Measurements from ENCODE around the gene STXBP5.

STXBP5 gene

GRCh38 chr6:147311218-147311617 is 107.0 kb downstream of the STXBP5 start:
- H3K27ac ChIP-seq (ENCODE audit: low read depth, low read length) = no peak overlapping the region
- H4K5ac ChIP-seq (ENCODE audit: low read length) = no peak overlapping the region
- no peaks in the 10 kb centered on the region for H3K4me1 ChIP-seq (ENCODE audit: control insufficient read depth, low read depth, low read length)
- H3K4me2 ChIP-seq (ENCODE audit: low read length) = no peak overlapping the region
- no peak overlapping the region for H2BK15ac ChIP-seq (replicated peaks; ENCODE audit: low read depth)
- no peaks in the 10 kb centered on the region for H3K27me3 ChIP-seq (ENCODE audit: insufficient read depth, low read length, poor library complexity)
- H4K8ac ChIP-seq (ENCODE audit: low read depth, low read length) = no peak overlapping the region
- no peaks in the 10 kb centered on the region for H3K79me1 ChIP-seq (ENCODE audit: low read length)
- H3K9ac ChIP-seq (ENCODE audit: low read length) = no peak overlapping the region
- no peaks in the 10 kb centered on the region for H3K36me3 ChIP-seq (ENCODE audit: control insufficient read depth, insufficient read depth, low read length)
- H3K18ac ChIP-seq (ENCODE audit: low read length) = no peak overlapping the region
- H2AK5ac ChIP-seq (ENCODE audit: low read length) = no peak overlapping the region
- no peak overlapping the region for H3K56ac ChIP-seq (ENCODE audit: low read length)
- H3K4me3 ChIP-seq (ENCODE audit: low read length) = no peak overlapping the region
- H2BK5ac ChIP-seq (ENCODE audit: low read length) = no peak overlapping the region
- no peak overlapping the region for H3K4ac ChIP-seq (ENCODE audit: low read depth, low read length)
- no peak overlapping the region for H3K23ac ChIP-seq (ENCODE audit: low read length)
- DNase-seq = no peak
- no peaks in the 10 kb centered on the region for H3K79me2 ChIP-seq (ENCODE audit: control insufficient read depth, insufficient read depth, low read length)
- H2BK120ac ChIP-seq (ENCODE audit: low read depth, low read length) = no peak overlapping the region

- no peaks in the 10 kb centered on the region for H3K27me3 ChIP-seq (ENCODE audit: insufficient read depth, low read length, poor library complexity)
- H3K4me1 ChIP-seq (ENCODE audit: control insufficient read depth, low read depth, low read length) = no peaks in the 10 kb centered on the region
- no peak overlapping the region for H3K4ac ChIP-seq (ENCODE audit: low read depth, low read length)
- H2BK15ac ChIP-seq (replicated peaks; ENCODE audit: low read depth) = no peak overlapping the region
- H2BK120ac ChIP-seq (ENCODE audit: low read depth, low read length) = no peak overlapping the region
- H3K79me1 ChIP-seq (ENCODE audit: low read length) = no peaks in the 10 kb centered on the region
- no peak overlapping the region for H2BK5ac ChIP-seq (ENCODE audit: low read length)
- no peak overlapping the region for H3K56ac ChIP-seq (ENCODE audit: low read length)
- no CpG with 5 or more reads among the region's 2 CpGs for WGBS (ENCODE audit: extremely low coverage, insufficient coverage, low lambda C conversion rate)
- H3K18ac ChIP-seq (ENCODE audit: low read length) = no peak overlapping the region
- H4K8ac ChIP-seq (ENCODE audit: low read depth, low read length) = no peak overlapping the region
- no peaks in the 10 kb centered on the region for H3K36me3 ChIP-seq (ENCODE audit: control insufficient read depth, insufficient read depth, low read length)
- no peak overlapping the region for H3K27ac ChIP-seq (ENCODE audit: low read depth, low read length)
- DNase-seq = no peak
- no peak overlapping the region for H3K23ac ChIP-seq (ENCODE audit: low read length)
- no peak overlapping the region for H3K9ac ChIP-seq (ENCODE audit: low read length)
- no peak overlapping the region for H3K4me2 ChIP-seq (ENCODE audit: low read length)
- no peaks in the 10 kb centered on the region for H3K79me2 ChIP-seq (ENCODE audit: control insufficient read depth, insufficient read depth, low read length)
- no peak overlapping the region for H3K4me3 ChIP-seq (ENCODE audit: low read length)
- no peak overlapping the region for H2AK5ac ChIP-seq (ENCODE audit: low read length)
- no peak overlapping the region for H4K5ac ChIP-seq (ENCODE audit: low read length)
These were observed 117.0 kb downstream of the STXBP5 start for GRCh38 chr6:147321260-147321659.

- H2AK5ac ChIP-seq (ENCODE audit: low read length) = no peak overlapping the region
- no peak overlapping the region for H2BK15ac ChIP-seq (replicated peaks; ENCODE audit: low read depth)
- no CpG with 5 or more reads among the region's 5 CpGs for whole genome bisulfite sequencing (ENCODE audit: extremely low coverage, insufficient coverage, low lambda C conversion rate)
- no peak overlapping the region for H3K4me2 ChIP-seq (ENCODE audit: low read length)
- H3K4ac ChIP-seq (ENCODE audit: low read depth, low read length) = no peak overlapping the region
- H3K79me2 ChIP-seq (ENCODE audit: control insufficient read depth, insufficient read depth, low read length) = no peaks in the 10 kb centered on the region
- no peak overlapping the region for H3K27ac ChIP-seq (ENCODE audit: low read depth, low read length)
- no peaks in the 10 kb centered on the region for H3K36me3 ChIP-seq (ENCODE audit: control insufficient read depth, insufficient read depth, low read length)
- no peaks in the 10 kb centered on the region for H3K4me1 ChIP-seq (ENCODE audit: control insufficient read depth, low read depth, low read length)
- H3K9ac ChIP-seq (ENCODE audit: low read length) = no peak overlapping the region
- no peak overlapping the region for H2BK5ac ChIP-seq (ENCODE audit: low read length)
- H3K23ac ChIP-seq (ENCODE audit: low read length) = no peak overlapping the region
- H2BK120ac ChIP-seq (ENCODE audit: low read depth, low read length) = no peak overlapping the region
- no peaks in the 10 kb centered on the region for H3K79me1 ChIP-seq (ENCODE audit: low read length)
- H3K27me3 ChIP-seq (ENCODE audit: insufficient read depth, low read length, poor library complexity) = no peaks in the 10 kb centered on the region
- H4K5ac ChIP-seq (ENCODE audit: low read length) = no peak overlapping the region
- no peak overlapping the region for H3K4me3 ChIP-seq (ENCODE audit: low read length)
- no peak overlapping the region for H3K18ac ChIP-seq (ENCODE audit: low read length)
- no peak for DNase-seq
- H3K56ac ChIP-seq (ENCODE audit: low read length) = no peak overlapping the region
- H4K8ac ChIP-seq (ENCODE audit: low read depth, low read length) = no peak overlapping the region
These were observed 118.3 kb downstream of the STXBP5 start for GRCh38 chr6:147322299-147323162.

GRCh38 chr6:147325557-147325956 is 121.3 kb downstream of the STXBP5 start:
- Histone ChIP-seq H3K4ac (ENCODE audit: low read depth, low read length) (no peak overlapping the region), H4K8ac (ENCODE audit: low read depth, low read length) (no peak overlapping the region), H3K23ac (ENCODE audit: low read length) (no peak overlapping the region), H4K5ac (ENCODE audit: low read length) (no peak overlapping the region), H3K36me3 (ENCODE audit: control insufficient read depth, insufficient read depth, low read length) (no peaks in the 10 kb centered on the region), H3K56ac (ENCODE audit: low read length) (no peak overlapping the region), H3K4me2 (ENCODE audit: low read length) (no peak overlapping the region), H3K9ac (ENCODE audit: low read length) (no peak overlapping the region), H2AK5ac (ENCODE audit: low read length) (no peak overlapping the region), H3K27me3 (ENCODE audit: insufficient read depth, low read length, poor library complexity) (no peaks in the 10 kb centered on the region), H3K4me1 (ENCODE audit: control insufficient read depth, low read depth, low read length) (no peaks in the 10 kb centered on the region), H2BK15ac (replicated peaks; ENCODE audit: low read depth) (no peak overlapping the region), H3K4me3 (ENCODE audit: low read length) (no peak overlapping the region), H3K27ac (ENCODE audit: low read depth, low read length) (no peak overlapping the region), H3K18ac (ENCODE audit: low read length) (no peak overlapping the region), H2BK5ac (ENCODE audit: low read length) (no peak overlapping the region), H3K79me1 (ENCODE audit: low read length) (no peaks in the 10 kb centered on the region), H2BK120ac (ENCODE audit: low read depth, low read length) (no peak overlapping the region), H3K79me2 (ENCODE audit: control insufficient read depth, insufficient read depth, low read length) (no peaks in the 10 kb centered on the region)
- no peak for DNase-seq
- 100% methylated on average over 1 of the region's 1 CpG for WGBS (ENCODE audit: extremely low coverage, insufficient coverage, low lambda C conversion rate)

GRCh38 chr6:147331401-147331800 is 127.2 kb downstream of the STXBP5 start:
- Histone ChIP-seq H3K27me3 (ENCODE audit: insufficient read depth, low read length, poor library complexity) (no peaks in the 10 kb centered on the region), H3K79me1 (ENCODE audit: low read length) (no peaks in the 10 kb centered on the region), H3K18ac (ENCODE audit: low read length) (no peak overlapping the region), H2BK120ac (ENCODE audit: low read depth, low read length) (no peak overlapping the region), H3K4ac (ENCODE audit: low read depth, low read length) (no peak overlapping the region), H3K4me3 (ENCODE audit: low read length) (no peak overlapping the region), H4K8ac (ENCODE audit: low read depth, low read length) (no peak overlapping the region), H2BK5ac (ENCODE audit: low read length) (no peak overlapping the region), H2BK15ac (replicated peaks; ENCODE audit: low read depth) (no peak overlapping the region), H3K9ac (ENCODE audit: low read length) (no peak overlapping the region), H2AK5ac (ENCODE audit: low read length) (no peak overlapping the region), H3K4me1 (ENCODE audit: control insufficient read depth, low read depth, low read length) (no peaks in the 10 kb centered on the region), H3K79me2 (ENCODE audit: control insufficient read depth, insufficient read depth, low read length) (no peaks in the 10 kb centered on the region), H3K23ac (ENCODE audit: low read length) (no peak overlapping the region), H4K5ac (ENCODE audit: low read length) (no peak overlapping the region), H3K4me2 (ENCODE audit: low read length) (no peak overlapping the region), H3K56ac (ENCODE audit: low read length) (no peak overlapping the region), H3K27ac (ENCODE audit: low read depth, low read length) (no peak overlapping the region), H3K36me3 (ENCODE audit: control insufficient read depth, insufficient read depth, low read length) (no peaks in the 10 kb centered on the region)
- WGBS (ENCODE audit: extremely low coverage, insufficient coverage, low lambda C conversion rate) = no CpG with 5 or more reads among the region's 1 CpG
- no peak for DNase-seq

- H3K4me2 ChIP-seq (ENCODE audit: low read length) = no peak overlapping the region
These were observed 133.7 kb downstream of the STXBP5 start for GRCh38 chr6:147337921-147338320.

More at GRCh38 chr6:147337921-147338320, 133.7 kb downstream of the STXBP5 start:
- no peaks in the 10 kb centered on the region for H3K79me2 ChIP-seq (ENCODE audit: control insufficient read depth, insufficient read depth, low read length)
- H3K27me3 ChIP-seq (ENCODE audit: insufficient read depth, low read length, poor library complexity) = no peaks in the 10 kb centered on the region
- H4K5ac ChIP-seq (ENCODE audit: low read length) = no peak overlapping the region
- H3K4ac ChIP-seq (ENCODE audit: low read depth, low read length) = no peak overlapping the region
- no peak for DNase-seq
- H2BK15ac ChIP-seq (replicated peaks; ENCODE audit: low read depth) = no peak overlapping the region
- no peak overlapping the region for H3K9ac ChIP-seq (ENCODE audit: low read length)
- H3K4me1 ChIP-seq (ENCODE audit: control insufficient read depth, low read depth, low read length) = no peaks in the 10 kb centered on the region
- H2BK5ac ChIP-seq (ENCODE audit: low read length) = no peak overlapping the region
- H3K23ac ChIP-seq (ENCODE audit: low read length) = no peak overlapping the region
- H3K4me3 ChIP-seq (ENCODE audit: low read length) = no peak overlapping the region
- H3K27ac ChIP-seq (ENCODE audit: low read depth, low read length) = no peak overlapping the region
- no peak overlapping the region for H4K8ac ChIP-seq (ENCODE audit: low read depth, low read length)
- no peak overlapping the region for H2AK5ac ChIP-seq (ENCODE audit: low read length)
- no CpG with 5 or more reads among the region's 3 CpGs for WGBS (ENCODE audit: extremely low coverage, insufficient coverage, low lambda C conversion rate)
- H3K79me1 ChIP-seq (ENCODE audit: low read length) = no peaks in the 10 kb centered on the region
- H3K36me3 ChIP-seq (ENCODE audit: control insufficient read depth, insufficient read depth, low read length) = no peaks in the 10 kb centered on the region
- H3K18ac ChIP-seq (ENCODE audit: low read length) = no peak overlapping the region
- H2BK120ac ChIP-seq (ENCODE audit: low read depth, low read length) = no peak overlapping the region
- H3K56ac ChIP-seq (ENCODE audit: low read length) = no peak overlapping the region

Data from mesendoderm (in vitro differentiated cells).